ENCODE data around the gene TKTL1.

GRCh38 chrX:154334496-154334895, 38.9 kb downstream of the TKTL1 start:
- TF ChIP-seq CTCF (conservative IDR thresholded peaks at IDR 0.05): no peak
- no peak for TF ChIP-seq EZH2 (IDR thresholded peaks at IDR 0.05; ENCODE audit: low read depth)

Data from PC-9 (cell line).